Posterior vena cava (tissue), 2 donors: ENCODE measurements around the gene NOL6. TPM values are rescaled to one million over a fixed set of nuclear protein-coding genes. Genes with fewer than 3 reads are reported as not detected.

Source experiments
- DNase-seq: peaks from one replicate; pipeline ENCODE4 v3.0.0-alpha.2; 2020; ENCODE audit warnings: low spot score
- intact Hi-C, 2 donors: fragments of 100-400 bp; cut with DNase I; formaldehyde crosslinking; loops; one replicate each; pipeline versions ENCODE4 v1.14.1 to v1.14.2; 2022 to 2023
- total RNA-seq, 2 donors: library from RNA; stranded (reverse); fragmentation: NEBNext Ultra II Directional; extraction: Animal tissue kit (Norgen Biotek cat#: 25700); gene quantifications; one replicate each; pipeline ENCODE4 v1.2.1, GENCODE V29; 2021
- donor health status: DM: yes; HTN: yes; CAD: no.
- donor health status: DM: yes; HTN: yes; CAD: no.

The NOL6 gene
- total RNA-seq, 2 donors from 2014 or later = 20.9 to 24.8 TPM

DNA sequence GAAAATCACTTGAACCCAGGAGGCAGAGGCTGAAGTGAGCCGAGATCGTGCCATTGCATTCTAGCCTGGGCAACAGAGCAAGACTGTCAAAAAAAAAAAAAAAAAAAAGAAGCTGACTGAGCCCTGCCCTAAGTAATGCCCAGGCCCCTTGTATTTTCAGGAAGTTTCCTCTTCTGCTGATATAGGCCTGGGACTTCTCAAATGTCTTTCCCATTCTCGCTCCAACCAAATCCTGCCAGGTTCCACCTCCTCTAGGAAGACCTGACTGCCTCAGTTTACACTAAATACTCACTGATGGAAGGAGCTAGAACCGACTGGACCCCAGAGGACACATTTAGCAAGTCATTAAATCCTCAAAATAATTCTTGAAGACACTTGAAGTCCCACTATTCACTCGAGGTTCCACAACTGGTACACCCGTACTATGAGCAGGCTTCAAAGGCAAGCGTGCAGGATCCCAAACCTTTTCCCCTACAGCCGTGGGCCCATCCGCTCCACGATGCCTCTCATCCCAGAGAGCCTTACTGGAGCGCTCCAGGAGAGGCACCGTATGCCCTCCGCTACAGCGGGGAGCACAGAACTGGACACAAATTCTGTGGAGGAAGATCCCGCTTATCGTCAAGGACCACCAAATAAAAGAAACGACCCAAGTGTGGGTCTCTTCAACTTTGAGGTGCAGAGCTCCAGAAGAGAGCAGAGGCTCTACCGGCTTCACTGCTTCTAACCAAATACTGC lies 676 bp downstream of the NOL6 start:
- DNase-seq = peak; percentile 24

GRCh38 chr9:33472171-33472880 lies 1.4 kb downstream of the NOL6 start:
- peak; percentile 52 for DNase-seq
- intact Hi-C loops = no loop called here

More for the DNA sequence above, 676 bp downstream of the NOL6 start:
- intact Hi-C loops = no loop called here

GRCh38 chr9:33471361-33471760 lies 2.4 kb downstream of the NOL6 start:
- intact Hi-C loops = no loop called here
- DNase-seq = no peak

GRCh38 chr9:33469891-33470290 lies 3.8 kb downstream of the NOL6 start:
- intact Hi-C loops = loop anchor here in 1 of 2 donors (10.0 kb wide), 1 partner anchor 95 kb away; no protein-coding TSS in a partner anchor
- DNase-seq = peak; percentile 60

GRCh38 chr9:33468797-33469621 lies 4.7 kb downstream of the NOL6 start:
- intact Hi-C loops = loop anchor here in 1 of 2 donors (10.0 kb wide), 1 partner anchor 94 kb away; no protein-coding TSS in a partner anchor
- peak; percentile 50 for DNase-seq

GRCh38 chr9:33468215-33468730 lies 5.5 kb downstream of the NOL6 start:
- intact Hi-C loops = loop anchor here in 1 of 2 donors (10.0 kb wide), 1 partner anchor 93 kb away; no protein-coding TSS in a partner anchor
- peak; percentile 72 for DNase-seq

- intact Hi-C loops = loop anchor here in 1 of 2 donors (10.0 kb wide), 1 partner anchor 93 kb away; no protein-coding TSS in a partner anchor
- peak; percentile 55 for DNase-seq
Observed at GRCh38 chr9:33467526-33467925, 6.2 kb downstream of the NOL6 start.

GRCh38 chr9:33466565-33467495 lies 6.9 kb downstream of the NOL6 start:
- intact Hi-C loops = loop anchor here in 1 of 2 donors (10.0 kb wide), 1 partner anchor 92 kb away; no protein-coding TSS in a partner anchor
- peak; percentile 90 for DNase-seq

DNA sequence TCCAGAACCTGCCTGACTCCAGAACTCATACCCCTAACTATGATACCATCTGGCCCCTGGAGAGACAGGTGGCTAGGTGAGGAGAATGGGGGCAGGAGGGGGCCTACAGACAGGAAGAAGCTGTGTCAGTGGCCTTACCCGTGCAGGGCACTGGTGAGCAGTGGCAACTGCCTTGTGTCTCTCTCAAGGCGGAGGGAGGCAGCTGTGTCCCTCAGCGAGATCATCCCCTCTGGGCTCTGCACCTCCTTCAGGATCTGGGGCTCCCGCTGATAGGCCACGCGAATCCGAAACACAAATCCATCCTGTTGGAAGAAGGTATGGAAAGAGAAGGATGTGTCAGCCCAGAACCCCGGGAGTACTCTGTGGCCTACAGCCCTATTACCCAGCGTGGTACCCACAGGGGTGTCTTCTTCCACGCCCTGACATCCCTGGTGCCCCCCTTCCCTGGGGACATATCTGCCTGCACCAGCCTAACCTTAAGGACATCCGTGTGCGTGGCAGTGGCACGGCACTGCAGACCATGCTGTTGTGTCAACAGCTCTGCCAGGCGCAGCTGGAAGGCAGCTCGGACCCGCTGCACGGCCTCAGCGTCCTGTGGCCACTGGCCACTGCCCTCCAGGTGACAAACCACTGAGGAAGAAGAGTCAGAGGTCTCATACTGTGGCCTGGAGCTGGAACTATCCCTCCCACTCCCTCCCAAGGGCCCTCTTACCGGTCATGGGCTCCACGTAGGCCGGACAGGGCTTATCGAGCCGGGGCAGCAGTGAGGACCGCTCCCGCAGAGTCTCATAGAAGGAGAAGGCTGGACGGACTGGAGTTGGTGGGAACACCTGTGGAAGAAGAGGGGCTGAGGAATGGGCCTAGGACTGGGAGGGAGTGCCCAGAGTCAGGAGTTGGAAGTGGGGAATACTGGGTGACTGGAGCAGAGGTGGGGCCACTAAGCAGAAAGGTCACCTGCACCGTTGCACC lies 7.8 kb downstream of the NOL6 start:
- intact Hi-C loops = loop anchor here in 1 of 2 donors (10.0 kb wide), 1 partner anchor 91 kb away; no protein-coding TSS in a partner anchor

GRCh38 chr9:33465096-33465495 lies 8.6 kb downstream of the NOL6 start:
- peak; percentile 58 for DNase-seq
- intact Hi-C loops = loop anchor here in 1 of 2 donors (10.0 kb wide), 1 partner anchor 90 kb away; no protein-coding TSS in a partner anchor

More for the DNA sequence above, 7.8 kb downstream of the NOL6 start:
- peak; percentile 64 for DNase-seq

GRCh38 chr9:33464045-33464636 lies 9.6 kb downstream of the NOL6 start:
- intact Hi-C loops = loop anchor here in 1 of 2 donors (10.0 kb wide), 1 partner anchor 89 kb away; no protein-coding TSS in a partner anchor
- no peak for DNase-seq

DNA sequence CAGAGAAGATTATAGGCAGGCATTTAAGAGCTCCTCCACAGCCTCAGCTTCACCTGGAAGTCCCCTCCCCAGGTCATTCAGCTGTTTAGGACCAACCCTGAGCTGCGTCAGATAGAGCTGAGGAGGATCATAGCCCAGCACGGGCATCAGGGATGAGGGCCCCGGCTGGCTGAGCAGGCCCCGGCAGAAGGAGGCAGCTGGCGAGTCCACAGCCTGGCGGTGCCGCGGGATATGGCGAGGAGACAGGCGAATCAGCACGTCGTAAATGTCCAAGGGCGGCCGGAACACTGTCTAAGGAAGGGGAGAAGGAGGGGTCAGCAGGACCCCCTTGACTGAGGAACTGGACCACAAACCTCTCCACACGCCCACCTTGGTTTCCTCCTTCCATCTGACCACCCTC lies 10.6 kb downstream of the NOL6 start:
- intact Hi-C loops = loop anchor here in 1 of 2 donors (10.0 kb wide), 1 partner anchor 88 kb away; no protein-coding TSS in a partner anchor
- DNase-seq = no peak

- intact Hi-C loops = loop anchor here in 1 of 2 donors (10.0 kb wide), 1 partner anchor 87 kb away; no protein-coding TSS in a partner anchor
Observed at GRCh38 chr9:33461492-33461891, 12.2 kb downstream of the NOL6 start.

GRCh38 chr9:33460854-33461253 lies 12.9 kb downstream of the NOL6 start:
- intact Hi-C loops = loop anchor here in 1 of 2 donors (10.0 kb wide), 1 partner anchor 86 kb away; no protein-coding TSS in a partner anchor
- no peak for DNase-seq

More at GRCh38 chr9:33461492-33461891, 12.2 kb downstream of the NOL6 start:
- DNase-seq = no peak

DNA sequence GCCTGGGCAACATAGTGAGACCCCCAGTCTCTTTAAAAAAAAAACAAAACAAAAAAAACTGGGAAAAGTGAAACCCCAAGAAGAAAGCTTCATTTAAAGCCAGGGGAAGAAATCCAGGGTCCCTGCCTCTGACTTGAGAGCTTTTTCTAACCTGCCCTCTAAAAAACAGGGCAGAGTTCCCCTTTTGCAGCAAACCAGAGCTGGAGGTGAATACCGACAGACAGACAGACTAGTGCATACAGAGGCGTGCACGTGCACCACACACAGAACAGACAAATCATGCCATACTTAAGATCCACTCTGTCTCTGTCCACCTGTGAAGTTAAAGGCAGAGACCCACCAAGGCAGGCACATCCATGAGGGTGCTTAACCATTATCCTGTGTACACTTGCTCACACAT lies 14.6 kb downstream of the NOL6 start:
- no peak for DNase-seq
- intact Hi-C loops = no loop called here

GRCh38 chr9:33458444-33458843 lies 15.3 kb downstream of the NOL6 start:
- intact Hi-C loops = no loop called here
- no peak for DNase-seq
